Skeletal muscle tissue (tissue), 4 donors: ENCODE data around the gene GRM7. TPM values are rescaled to one million over a fixed set of nuclear protein-coding genes. Genes with fewer than 3 reads are reported as not detected.

Source experiments
- H3K27ac ChIP-seq: one replicate; pipeline ENCODE4 v1.7.0; 2013; ENCODE audit warnings: mild to moderate bottlenecking, low read depth, low read length, inconsistent platforms
- H3K27me3 ChIP-seq, 3 donors: one replicate each; pipeline ENCODE4 v1.7.0; 2013; ENCODE audit warnings: low read length in 3 of 3; ENCODE audit not compliant: control insufficient read depth in 3 of 3, insufficient read depth in 3 of 3
- H3K36me3 ChIP-seq, 3 donors: one replicate each; pipeline ENCODE4 v1.7.0; 2013; ENCODE audit warnings: low read length in 3 of 3; ENCODE audit not compliant: control insufficient read depth in 3 of 3, insufficient read depth in 3 of 3
- H3K4me1 ChIP-seq, 3 donors: one replicate each; pipeline ENCODE4 v1.7.0; 2013; ENCODE audit warnings: low read length in 3 of 3, mild to moderate bottlenecking in 3 of 3; ENCODE audit not compliant: control insufficient read depth in 3 of 3, insufficient read depth in 3 of 3
- H3K4me3 ChIP-seq, 3 donors: one replicate each; pipeline ENCODE4 v1.7.0; 2013; ENCODE audit warnings: low read length in 3 of 3
- H3K9ac ChIP-seq, 3 donors: one replicate each; pipeline ENCODE4 v1.7.0; 2013; ENCODE audit warnings: low read length in 3 of 3, mild to moderate bottlenecking in 3 of 3, moderate library complexity in 2 of 3, low read depth in 1 of 3
- H3K9me3 ChIP-seq, 3 donors: one replicate each; pipeline ENCODE4 v1.7.0; 2013; ENCODE audit warnings: low read length in 3 of 3; ENCODE audit not compliant: control insufficient read depth in 3 of 3
- total RNA-seq: library from RNA; depleted of rRNA; stranded (reverse); fragments of >200 nt; gene quantifications from one replicate; pipeline ENCODE4 v1.2.3, GENCODE V29; 2014
- donor health status: Osteomylitis.

Gene GRM7
- total RNA-seq, 1 donor from 2014 or later = 1.0 TPM

DNA sequence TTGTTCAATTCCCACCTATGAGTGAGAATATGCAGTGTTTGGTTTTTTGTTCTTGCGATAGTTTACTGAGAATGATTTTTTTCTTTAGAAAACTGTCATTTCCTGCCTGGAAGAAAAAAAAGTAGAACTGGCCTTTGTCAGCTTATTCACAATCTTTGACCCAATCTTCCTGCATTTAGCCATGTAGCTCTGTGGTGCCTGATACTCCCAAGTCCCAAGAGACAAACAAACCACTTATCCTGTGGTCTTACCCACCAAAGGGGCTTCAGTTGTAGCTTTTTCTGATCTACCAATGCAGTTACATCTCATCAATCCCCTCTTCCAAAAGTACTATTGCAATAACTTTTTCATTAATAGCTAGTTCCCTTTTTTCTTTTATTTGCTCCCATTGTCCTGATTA lies 444.6 kb downstream of the GRM7 start:
- Histone ChIP-seq H3K27me3 (no peaks in the 10 kb centered on the region), H3K9ac (no peak overlapping the region), H3K4me1 (peaks cover 0 to 4% (median 0%) of the 10 kb centered on the region in 3 donors), H3K4me3 (no peak overlapping the region), H3K36me3 (no peaks in the 10 kb centered on the region), H3K27ac (no peak overlapping the region), H3K9me3 (no peaks in the 10 kb centered on the region)

DNA sequence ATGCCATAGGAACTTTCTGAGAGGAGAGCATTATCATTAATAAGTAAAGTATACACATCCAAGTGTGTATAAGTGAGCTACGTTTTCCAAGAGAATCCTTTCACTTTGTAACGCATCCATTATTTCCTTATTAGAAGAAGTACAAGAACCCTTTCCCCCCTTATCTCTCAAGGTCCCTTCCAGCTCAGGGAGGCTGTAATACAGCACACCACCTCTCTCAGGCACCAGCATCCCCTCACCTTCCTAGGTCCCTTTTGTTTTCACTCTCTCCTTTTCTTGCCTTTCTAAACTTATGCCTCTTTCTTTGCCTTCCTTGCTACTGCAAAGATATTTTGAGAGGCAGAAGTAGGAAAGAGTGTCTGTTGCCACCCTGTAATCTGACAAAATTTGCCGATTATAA lies 446.0 kb downstream of the GRM7 start:
- no peaks in the 10 kb centered on the region for H3K27me3 ChIP-seq
- H3K4me3 ChIP-seq = no peak overlapping the region
- H3K36me3 ChIP-seq = no peaks in the 10 kb centered on the region
- no peaks in the 10 kb centered on the region for H3K9me3 ChIP-seq
- H3K27ac ChIP-seq = no peak overlapping the region
- peaks cover 0 to 4% (median 0%) of the 10 kb centered on the region in 3 donors for H3K4me1 ChIP-seq
- no peak overlapping the region for H3K9ac ChIP-seq

DNA sequence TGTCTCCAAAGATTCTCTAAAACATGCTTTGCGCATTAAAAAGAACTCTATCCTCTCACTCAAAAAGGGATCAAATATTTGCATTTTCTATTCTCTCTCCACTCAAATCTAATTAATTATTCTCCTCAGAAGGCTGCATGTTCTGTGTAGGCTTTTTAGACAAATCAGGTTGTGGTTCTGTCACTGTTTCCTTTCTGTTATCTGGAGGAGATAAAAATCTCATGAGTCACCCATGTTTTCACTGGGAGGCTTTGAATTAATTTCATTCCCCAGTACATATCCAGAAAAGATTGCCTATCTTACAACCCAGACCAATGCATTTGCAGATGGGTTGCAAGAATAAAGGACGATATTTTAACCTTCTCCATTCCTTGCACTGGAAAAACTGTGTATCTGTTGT lies 446.5 kb downstream of the GRM7 start:
- no peak overlapping the region for H3K9ac ChIP-seq
- H3K36me3 ChIP-seq = no peaks in the 10 kb centered on the region
- no peaks in the 10 kb centered on the region for H3K27me3 ChIP-seq
- H3K4me3 ChIP-seq = no peak overlapping the region
- H3K9me3 ChIP-seq = no peaks in the 10 kb centered on the region
- no peak overlapping the region for H3K27ac ChIP-seq
- H3K4me1 ChIP-seq = peaks cover 0 to 4% (median 0%) of the 10 kb centered on the region in 3 donors

DNA sequence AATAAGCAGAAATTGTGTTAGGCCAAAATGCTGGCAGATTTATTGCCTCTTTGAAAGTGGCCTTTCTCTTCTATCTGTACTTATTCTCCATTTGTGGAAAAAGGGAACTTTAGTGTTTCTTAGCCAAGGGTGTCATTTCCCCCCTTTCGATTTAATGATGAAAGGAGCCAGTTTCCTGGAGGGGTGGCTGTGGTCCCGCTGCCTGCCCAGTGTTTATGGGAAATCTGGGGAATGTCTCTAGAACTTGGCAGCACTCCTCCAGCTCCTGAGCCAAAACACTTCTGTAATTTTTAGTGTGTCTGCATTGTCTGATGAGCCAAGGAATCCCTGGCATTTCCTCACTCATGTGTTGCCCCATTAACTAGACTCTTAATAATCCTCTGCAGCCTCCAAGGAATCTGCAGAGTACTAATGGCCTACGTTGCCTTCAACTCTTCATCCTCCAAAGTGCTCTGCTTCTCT lies 448.8 kb downstream of the GRM7 start:
- Histone ChIP-seq H3K27me3 (no peaks in the 10 kb centered on the region), H3K4me1 (peaks cover 0 to 4% (median 0%) of the 10 kb centered on the region in 3 donors), H3K27ac (peak overlapping the region; percentile 2), H3K36me3 (no peaks in the 10 kb centered on the region), H3K9ac (no peak overlapping the region), H3K4me3 (no peak overlapping the region), H3K9me3 (no peaks in the 10 kb centered on the region)

DNA sequence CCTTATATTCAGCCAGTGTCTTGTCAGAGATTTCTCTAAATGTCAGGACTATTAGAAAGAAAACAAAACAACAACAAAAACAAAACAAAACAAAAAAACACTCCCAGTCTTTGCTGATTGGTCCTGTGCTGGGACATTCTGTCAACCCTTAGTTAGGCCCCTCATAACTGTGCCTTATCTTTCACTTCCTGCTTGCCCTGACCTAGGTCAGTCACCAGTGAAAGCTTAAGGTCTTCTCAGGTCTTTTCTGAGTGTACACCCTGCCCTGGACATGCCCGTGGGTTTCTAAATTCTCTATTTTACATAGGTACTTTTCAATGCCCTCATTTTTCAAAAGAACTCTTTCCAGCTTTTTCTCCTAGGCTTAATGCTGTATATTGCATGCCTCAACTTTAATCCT lies 454.1 kb downstream of the GRM7 start:
- H3K27me3 ChIP-seq = no peaks in the 10 kb centered on the region
- H3K9ac ChIP-seq = no peak overlapping the region
- no peak overlapping the region for H3K27ac ChIP-seq
- no peaks in the 10 kb centered on the region for H3K36me3 ChIP-seq
- no peaks in the 10 kb centered on the region for H3K4me1 ChIP-seq
- no peaks in the 10 kb centered on the region for H3K9me3 ChIP-seq
- no peak overlapping the region for H3K4me3 ChIP-seq

DNA sequence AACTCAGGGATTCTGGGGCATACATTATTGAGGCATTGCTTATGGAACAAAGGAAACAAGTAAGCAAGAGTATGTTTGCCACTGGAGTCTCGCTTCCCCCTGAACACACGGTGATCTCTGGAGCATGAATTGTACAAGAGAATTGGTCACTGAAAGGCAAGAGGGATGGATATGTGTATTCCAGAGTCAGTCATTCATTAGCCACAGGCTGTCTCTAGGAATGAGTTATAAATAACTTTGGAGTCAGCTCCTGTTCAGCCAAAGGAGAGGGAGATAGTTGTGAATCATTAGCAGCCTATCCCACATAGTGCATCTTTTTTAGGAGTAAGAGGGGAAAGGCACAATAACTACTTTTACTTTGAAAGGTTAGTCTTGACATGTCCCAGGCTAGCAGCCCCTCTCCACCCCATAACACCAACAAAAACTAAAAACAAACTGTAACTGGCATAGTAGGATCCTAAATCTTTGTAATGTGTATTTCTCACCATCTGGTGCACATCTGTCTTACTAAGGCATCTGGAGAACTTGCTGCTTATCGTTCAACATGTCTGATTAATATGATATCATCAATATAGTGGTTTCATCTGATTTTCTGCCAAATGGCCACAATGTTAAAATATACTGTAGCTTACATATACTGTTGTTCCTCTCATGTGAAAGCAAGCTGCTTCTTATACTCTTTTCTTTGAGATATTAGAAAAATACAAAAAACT lies 462.2 kb downstream of the GRM7 start:
- H3K36me3 ChIP-seq = no peaks in the 10 kb centered on the region
- no peak overlapping the region for H3K27ac ChIP-seq
- H3K27me3 ChIP-seq = no peaks in the 10 kb centered on the region
- H3K4me1 ChIP-seq = peaks cover 0 to 11% (median 4%) of the 10 kb centered on the region in 3 donors
- H3K9me3 ChIP-seq = no peaks in the 10 kb centered on the region
- H3K4me3 ChIP-seq = no peak overlapping the region
- H3K9ac ChIP-seq = no peak overlapping the region

DNA sequence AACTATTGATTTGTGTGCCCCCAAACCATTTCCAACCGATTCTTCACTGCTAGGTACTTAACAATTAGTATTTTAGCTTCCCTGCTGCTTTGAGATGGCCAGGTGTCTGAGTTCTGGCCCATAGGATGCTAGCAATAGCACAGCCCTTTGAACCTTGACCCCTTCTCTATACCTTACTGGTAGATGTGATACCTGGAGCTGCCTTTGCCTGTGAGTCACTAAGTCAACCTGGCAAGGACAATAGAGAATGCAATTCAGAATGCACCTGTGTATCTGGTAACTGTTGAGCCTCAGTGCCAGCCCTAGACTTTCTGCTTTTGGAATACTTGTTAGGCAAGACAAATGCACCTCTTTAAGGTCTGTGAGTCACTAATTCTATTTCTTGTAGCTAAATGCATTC lies 467.4 kb downstream of the GRM7 start:
- Histone ChIP-seq H3K4me1 (peaks cover 0 to 11% (median 4%) of the 10 kb centered on the region in 3 donors), H3K36me3 (no peaks in the 10 kb centered on the region), H3K27ac (no peak overlapping the region), H3K27me3 (no peaks in the 10 kb centered on the region), H3K9me3 (no peaks in the 10 kb centered on the region), H3K4me3 (no peak overlapping the region), H3K9ac (no peak overlapping the region)

DNA sequence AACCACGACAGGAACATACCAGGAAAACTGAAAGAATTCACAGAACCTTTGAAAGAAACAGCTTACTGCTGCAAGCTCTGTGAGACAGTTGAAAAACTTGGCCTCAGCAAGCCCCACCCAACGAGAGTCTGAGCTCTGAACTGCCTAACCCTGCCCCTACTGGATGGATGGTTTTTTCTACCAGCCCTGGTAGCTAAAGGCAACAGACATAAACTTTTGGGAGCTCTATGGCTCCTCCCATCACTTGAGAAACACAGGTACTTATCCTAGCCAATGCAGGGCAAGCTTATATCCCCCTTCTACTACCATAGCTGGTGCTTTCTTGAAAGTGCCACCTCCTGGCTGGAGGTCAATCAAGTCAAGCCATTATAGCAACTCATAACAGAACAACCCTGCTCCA lies 471.8 kb downstream of the GRM7 start:
- Histone ChIP-seq H3K9ac (no peak overlapping the region), H3K4me3 (no peak overlapping the region), H3K27me3 (no peaks in the 10 kb centered on the region), H3K36me3 (no peaks in the 10 kb centered on the region), H3K4me1 (no peaks in the 10 kb centered on the region), H3K9me3 (no peaks in the 10 kb centered on the region), H3K27ac (no peak overlapping the region)

DNA sequence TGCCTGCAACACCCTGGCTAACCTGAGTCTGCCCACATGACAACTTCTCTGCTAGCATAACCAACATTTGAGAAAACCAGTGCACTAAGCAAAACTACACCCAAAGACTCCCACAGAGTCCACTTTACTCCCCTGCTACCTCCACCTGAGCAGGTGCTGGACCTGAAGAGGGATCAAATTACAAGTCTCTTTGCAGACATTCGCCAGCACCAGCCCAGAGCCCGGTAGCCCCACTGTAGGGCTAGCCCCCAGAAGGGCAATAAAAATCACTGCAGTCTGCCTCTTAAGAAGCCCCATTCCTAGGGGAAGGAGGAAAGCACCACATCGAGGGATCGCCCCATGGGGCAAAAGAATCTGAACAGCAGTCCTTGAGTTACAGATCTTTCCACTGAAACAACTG lies 472.2 kb downstream of the GRM7 start:
- H3K36me3 ChIP-seq = no peaks in the 10 kb centered on the region
- H3K4me1 ChIP-seq = no peaks in the 10 kb centered on the region
- no peaks in the 10 kb centered on the region for H3K9me3 ChIP-seq
- no peak overlapping the region for H3K4me3 ChIP-seq
- no peaks in the 10 kb centered on the region for H3K27me3 ChIP-seq
- H3K27ac ChIP-seq = no peak overlapping the region
- H3K9ac ChIP-seq = no peak overlapping the region

DNA sequence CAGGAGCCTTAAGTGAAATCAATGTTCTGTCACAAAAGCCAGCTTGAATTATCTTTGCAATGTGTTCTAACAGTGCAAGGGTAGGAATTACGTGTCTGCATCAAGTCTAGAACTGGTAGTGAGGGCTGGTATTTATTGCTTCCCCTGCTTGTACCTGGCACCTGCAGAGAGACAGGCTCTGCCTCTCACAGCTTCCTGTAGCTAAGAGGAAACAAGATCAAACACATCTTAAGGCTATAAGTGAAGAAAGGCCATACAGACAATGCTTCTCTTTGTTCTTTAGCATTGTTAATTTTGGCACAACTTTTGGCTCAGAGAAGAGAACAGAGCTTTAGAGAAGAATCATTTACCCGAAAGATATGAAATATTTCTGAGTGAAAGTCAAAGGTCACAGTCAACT lies 479.9 kb downstream of the GRM7 start:
- Histone ChIP-seq H3K4me1 (no peaks in the 10 kb centered on the region), H3K9me3 (no peaks in the 10 kb centered on the region), H3K4me3 (no peak overlapping the region), H3K27me3 (no peaks in the 10 kb centered on the region), H3K36me3 (no peaks in the 10 kb centered on the region), H3K27ac (no peak overlapping the region), H3K9ac (no peak overlapping the region)
